GM19397 (cell line): ENCODE data around the gene NEURL1B.

Experiments
- ATAC-seq: cut with Tn5 transposase; IDR thresholded peaks from one replicate; pipeline ENCODE4 v1.9.1; 2021; ENCODE audit warnings: mild to moderate bottlenecking, moderate library complexity; ENCODE audit not compliant: unreplicated experiment

NEURL1B gene

GRCh38 chr5:172713113-172713808, 72.2 kb downstream of the NEURL1B start:
- ATAC-seq: no peak

GRCh38 chr5:172713809-172714490, 72.9 kb downstream of the NEURL1B start:
- no peak for ATAC-seq

- ATAC-seq: peak; percentile 60
Observed at GRCh38 chr5:172714491-172715420, 73.7 kb downstream of the NEURL1B start.

GRCh38 chr5:172715421-172715780, 74.3 kb downstream of the NEURL1B start:
- no peak for ATAC-seq

- no peak for ATAC-seq
Observed at GRCh38 chr5:172715931-172716682, 75.0 kb downstream of the NEURL1B start.

GRCh38 chr5:172716796-172717313, 75.8 kb downstream of the NEURL1B start:
- ATAC-seq: peak; percentile 45

- no peak for ATAC-seq
Observed at GRCh38 chr5:172717481-172718195, 76.6 kb downstream of the NEURL1B start.

- ATAC-seq: no peak
Observed at GRCh38 chr5:172718527-172719114, 77.6 kb downstream of the NEURL1B start.

- no peak for ATAC-seq
Observed at GRCh38 chr5:172719211-172719610, 78.1 kb downstream of the NEURL1B start.

GRCh38 chr5:172720655-172721054, 79.6 kb downstream of the NEURL1B start:
- no peak for ATAC-seq

- ATAC-seq: no peak
Observed at GRCh38 chr5:172721455-172722326, 80.6 kb downstream of the NEURL1B start.

GRCh38 chr5:172722327-172722815, 81.3 kb downstream of the NEURL1B start:
- no peak for ATAC-seq

- ATAC-seq: no peak
Observed at GRCh38 chr5:172723508-172723907, 82.4 kb downstream of the NEURL1B start.

GRCh38 chr5:172724242-172725183, 83.5 kb downstream of the NEURL1B start:
- ATAC-seq: no peak

GRCh38 chr5:172725273-172725672, 84.2 kb downstream of the NEURL1B start:
- no peak for ATAC-seq

GRCh38 chr5:172725785-172726184, 84.7 kb downstream of the NEURL1B start:
- no peak for ATAC-seq

- ATAC-seq: no peak
Observed at GRCh38 chr5:172726966-172727365, 85.9 kb downstream of the NEURL1B start.
